ENCODE data around the gene ARFGAP3.

DNA sequence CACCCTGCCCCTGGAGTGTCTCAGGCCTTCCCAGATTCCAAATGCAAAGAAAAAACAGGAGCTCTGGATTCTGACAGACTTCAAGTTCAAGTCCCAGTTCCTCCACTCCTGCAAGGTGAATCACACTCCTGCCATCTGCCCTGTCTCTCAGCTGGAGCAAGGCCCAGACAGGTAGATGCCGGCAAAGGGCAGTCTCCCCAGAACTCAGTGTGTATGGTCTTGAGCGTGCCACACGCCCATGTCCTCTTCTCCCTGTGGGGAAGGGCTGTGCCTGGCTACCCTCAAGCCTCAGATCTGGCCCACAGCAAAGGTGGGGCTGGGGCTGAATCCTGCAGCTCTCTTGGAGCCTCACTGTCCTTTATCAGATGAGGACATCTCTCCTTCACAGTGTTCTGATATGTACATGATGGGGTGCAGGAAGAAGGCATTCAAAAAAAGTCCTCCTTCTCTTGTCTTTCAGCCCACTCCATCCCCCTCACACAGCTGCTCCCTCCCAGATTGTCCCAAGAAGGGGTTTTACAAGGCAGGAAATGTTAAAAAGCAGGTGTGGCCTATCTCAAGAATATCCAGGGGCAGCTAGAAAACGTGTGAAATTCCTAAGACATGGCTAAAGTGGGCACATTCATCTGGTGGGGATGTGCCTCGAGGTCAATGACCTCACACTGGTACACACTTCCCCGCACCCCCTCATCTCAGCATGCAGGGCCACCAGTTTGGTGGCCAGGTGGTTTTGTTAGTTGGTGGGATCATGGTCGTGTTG lies 27.7 kb upstream of the ARFGAP3 start:
- TF ChIP-seq EZH2 (IDR thresholded peaks at IDR 0.05) (no peak), POLR2AphosphoS5 (IDR thresholded peaks at IDR 0.05; ENCODE audit: borderline replicate concordance, low read depth, low read length) (no peak)

Measured in SK-N-MC (cell line).